Measurements from ENCODE around the gene P2RY12. TPM values are rescaled to one million over a fixed set of nuclear protein-coding genes. Genes with fewer than 3 reads are reported as not detected.

Gene P2RY12
- total RNA-seq, 1 experiment from 2014 or later: not detected

DNA sequence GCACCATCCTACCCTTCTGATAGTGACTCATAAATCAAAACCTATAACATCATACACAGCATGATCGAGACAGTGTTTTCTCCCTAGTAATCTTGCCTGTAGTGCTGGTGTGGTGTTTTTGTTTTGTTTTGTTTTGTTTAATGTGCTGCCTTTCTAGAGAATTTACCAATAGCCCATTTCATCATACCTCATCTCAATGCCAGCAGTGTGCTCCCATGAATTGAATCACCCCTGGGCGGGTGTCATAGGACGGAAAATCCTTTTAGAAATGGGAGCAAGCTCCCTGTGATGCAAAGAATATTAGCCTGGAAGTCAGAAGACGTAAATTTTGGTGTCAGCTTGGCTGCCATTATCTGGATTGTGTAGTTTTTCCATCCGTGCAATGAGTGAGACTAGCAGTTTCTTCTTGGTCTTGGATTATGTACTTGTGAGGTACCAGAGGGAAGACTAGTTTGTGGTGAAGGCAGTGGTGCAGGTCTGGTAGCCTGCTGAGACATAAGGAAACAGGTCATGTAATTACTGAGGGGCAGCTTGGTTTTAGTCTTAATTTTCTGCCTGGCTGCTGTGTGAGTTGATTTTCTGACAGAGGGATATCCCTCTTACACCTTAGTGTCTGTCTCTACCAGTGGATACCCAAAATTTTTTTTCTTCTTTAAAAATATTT lies 46.4 kb upstream of the P2RY12 start:
- Mint-ChIP-seq H3K4me1 (ENCODE audit: low read depth, unreplicated experiment) (peaks cover under 1% of the 10 kb centered on the region), H3K9me3 (ENCODE audit: unreplicated experiment) (no peaks in the 10 kb centered on the region), H3K36me3 (ENCODE audit: insufficient read depth, unreplicated experiment) (peaks cover under 1% of the 10 kb centered on the region), H3K4me3 (ENCODE audit: unreplicated experiment) (peak overlapping the region; percentile 55), H3K27ac (ENCODE audit: unreplicated experiment) (no peak overlapping the region), H3K27me3 (ENCODE audit: insufficient read depth, unreplicated experiment) (no peaks in the 10 kb centered on the region)
- no peaks in the 10 kb centered on the region for H3K36me3 ChIP-seq (ENCODE audit: control insufficient read depth, insufficient read depth, low read length)
- no peak for DNase-seq
- ChIA-PET CTCF (no interaction called here), POLR2A (no interaction called here)
- intact Hi-C loops (cut with micrococcal nuclease; ENCODE audit: unreplicated experiment): no loop called here
- no peaks in the 10 kb centered on the region for H3K4me1 ChIP-seq
- no TSS peak for BruUV-seq (replicated peaks)
- H3K9me3 ChIP-seq: no peaks in the 10 kb centered on the region
- TF ChIP-seq, protein P1, sequence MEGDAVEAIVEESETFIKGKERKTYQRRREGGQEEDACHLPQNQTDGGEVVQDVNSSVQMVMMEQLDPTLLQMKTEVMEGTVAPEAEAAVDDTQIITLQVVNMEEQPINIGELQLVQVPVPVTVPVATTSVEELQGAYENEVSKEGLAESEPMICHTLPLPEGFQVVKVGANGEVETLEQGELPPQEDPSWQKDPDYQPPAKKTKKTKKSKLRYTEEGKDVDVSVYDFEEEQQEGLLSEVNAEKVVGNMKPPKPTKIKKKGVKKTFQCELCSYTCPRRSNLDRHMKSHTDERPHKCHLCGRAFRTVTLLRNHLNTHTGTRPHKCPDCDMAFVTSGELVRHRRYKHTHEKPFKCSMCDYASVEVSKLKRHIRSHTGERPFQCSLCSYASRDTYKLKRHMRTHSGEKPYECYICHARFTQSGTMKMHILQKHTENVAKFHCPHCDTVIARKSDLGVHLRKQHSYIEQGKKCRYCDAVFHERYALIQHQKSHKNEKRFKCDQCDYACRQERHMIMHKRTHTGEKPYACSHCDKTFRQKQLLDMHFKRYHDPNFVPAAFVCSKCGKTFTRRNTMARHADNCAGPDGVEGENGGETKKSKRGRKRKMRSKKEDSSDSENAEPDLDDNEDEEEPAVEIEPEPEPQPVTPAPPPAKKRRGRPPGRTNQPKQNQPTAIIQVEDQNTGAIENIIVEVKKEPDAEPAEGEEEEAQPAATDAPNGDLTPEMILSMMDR (IDR thresholded peaks at IDR 0.05; ENCODE audit: insufficient read depth in 1 of 2, low read depth in 1 of 2, low read length in 1 of 2, severe bottlenecking in 1 of 2, unreplicated experiment in 1 of 2): no peak
- peak overlapping the region; percentile 8; the same call in 1 of the 2 replicates for H3K4me3 ChIP-seq (ENCODE audit: low read depth, low read length)
- H3K27me3 ChIP-seq (replicated peaks; ENCODE audit: control insufficient read depth, insufficient read depth, low read length): no peaks in the 10 kb centered on the region

- ChIA-PET CTCF (no interaction called here), POLR2A (no interaction called here)
- no peak overlapping the region for H3K4me3 Mint-ChIP-seq (ENCODE audit: unreplicated experiment)
- Histone ChIP-seq H3K27me3 (replicated peaks; ENCODE audit: control insufficient read depth, insufficient read depth, low read length) (no peaks in the 10 kb centered on the region), H3K36me3 (ENCODE audit: control insufficient read depth, insufficient read depth, low read length) (no peaks in the 10 kb centered on the region), H3K4me1 (no peaks in the 10 kb centered on the region), H3K4me3 (ENCODE audit: low read depth, low read length) (no peak overlapping the region), H3K9me3 (no peaks in the 10 kb centered on the region)
- H3K4me1 Mint-ChIP-seq (ENCODE audit: low read depth, unreplicated experiment): peaks cover 6% of the 10 kb centered on the region
- H3K27me3 Mint-ChIP-seq (ENCODE audit: insufficient read depth, unreplicated experiment): no peaks in the 10 kb centered on the region
- TF ChIP-seq, protein P1 (IDR thresholded peaks at IDR 0.05; ENCODE audit: insufficient read depth in 1 of 2, low read depth in 1 of 2, low read length in 1 of 2, severe bottlenecking in 1 of 2, unreplicated experiment in 1 of 2): no peak
- no peak overlapping the region for H3K27ac Mint-ChIP-seq (ENCODE audit: unreplicated experiment)
- no TSS peak for BruUV-seq (replicated peaks)
- intact Hi-C loops (cut with micrococcal nuclease; ENCODE audit: unreplicated experiment): loop anchor here (10.0 kb wide), 1 partner anchor 204 kb away; no protein-coding TSS in a partner anchor
- H3K36me3 Mint-ChIP-seq (ENCODE audit: insufficient read depth, unreplicated experiment): peaks cover 6% of the 10 kb centered on the region
- DNase-seq: no peak
- no peaks in the 10 kb centered on the region for H3K9me3 Mint-ChIP-seq (ENCODE audit: unreplicated experiment)
These were observed 43.8 kb upstream of the P2RY12 start for GRCh38 chr3:151428386-151428785.

GRCh38 chr3:151426341-151426657 lies 41.7 kb upstream of the P2RY12 start:
- Mint-ChIP-seq H3K36me3 (ENCODE audit: insufficient read depth, unreplicated experiment) (peaks cover 6% of the 10 kb centered on the region), H3K4me3 (ENCODE audit: unreplicated experiment) (no peak overlapping the region), H3K9me3 (ENCODE audit: unreplicated experiment) (no peaks in the 10 kb centered on the region), H3K4me1 (ENCODE audit: low read depth, unreplicated experiment) (peaks cover 6% of the 10 kb centered on the region), H3K27me3 (ENCODE audit: insufficient read depth, unreplicated experiment) (no peaks in the 10 kb centered on the region), H3K27ac (ENCODE audit: unreplicated experiment) (no peak overlapping the region)
- intact Hi-C loops (cut with micrococcal nuclease; ENCODE audit: unreplicated experiment): loop anchor here (10.0 kb wide), 1 partner anchor 201 kb away; no protein-coding TSS in a partner anchor
- no peaks in the 10 kb centered on the region for H3K27me3 ChIP-seq (replicated peaks; ENCODE audit: control insufficient read depth, insufficient read depth, low read length)
- TF ChIP-seq, protein P1 (IDR thresholded peaks at IDR 0.05; ENCODE audit: insufficient read depth in 1 of 2, low read depth in 1 of 2, low read length in 1 of 2, severe bottlenecking in 1 of 2, unreplicated experiment in 1 of 2): no peak
- ChIA-PET POLR2A (no interaction called here), CTCF (interaction anchor here (1.0 to 1.1 kb wide), 2 partner anchors 192 to 413 kb away, joined by 3 to 6 read pairs; no protein-coding TSS in a partner anchor)
- DNase-seq: no peak
- H3K9me3 ChIP-seq: no peaks in the 10 kb centered on the region
- no peaks in the 10 kb centered on the region for H3K4me1 ChIP-seq
- H3K4me3 ChIP-seq (ENCODE audit: low read depth, low read length): no peak overlapping the region
- H3K36me3 ChIP-seq (ENCODE audit: control insufficient read depth, insufficient read depth, low read length): no peaks in the 10 kb centered on the region
- no TSS peak for BruUV-seq (replicated peaks)

Data from Caco-2 (cell line).